ENCODE results near the gene MAPK6.

- no peak for TF ChIP-seq CTCF (conservative IDR thresholded peaks at IDR 0.05; ENCODE audit: low read depth, low read length)
- TF ChIP-seq EZH2 (IDR thresholded peaks at IDR 0.05; ENCODE audit: borderline replicate concordance, low read depth, low read length, poor library complexity, severe bottlenecking): no peak
These were observed 95.4 kb downstream of the MAPK6 start for GRCh38 chr15:52114261-52115055.
